Hematopoietic multipotent progenitor cell (in vitro differentiated cells): ENCODE measurements around the gene HSD17B8. TPM values are rescaled to one million over a fixed set of nuclear protein-coding genes. Genes with fewer than 3 reads are reported as not detected.

ENCODE experiments used
- DNase-seq, 3 donors: peaks; one replicate each; pipeline ENCODE4 v3.0.0-alpha.2; 2011 to 2015; ENCODE audit warnings: low read depth in 2 of 3, low spot score in 2 of 3
- small RNA-seq: library from RNA; depleted of rRNA; stranded (forward); fragments of <200 nt; gene quantifications from one replicate; pipeline ENCODE3, GENCODE V24; 2012
- total RNA-seq: library from RNA; depleted of rRNA; stranded (reverse); fragments of >200 nt; gene quantifications from one replicate; pipeline ENCODE4 v1.2.3, GENCODE V29; 2012

The HSD17B8 gene
- total RNA-seq, 1 donor, result 55.7 TPM

GRCh38 chr6:33235221-33235634 lies 30.8 kb downstream of the HSD17B8 start:
- DNase-seq, result no peak

DNA sequence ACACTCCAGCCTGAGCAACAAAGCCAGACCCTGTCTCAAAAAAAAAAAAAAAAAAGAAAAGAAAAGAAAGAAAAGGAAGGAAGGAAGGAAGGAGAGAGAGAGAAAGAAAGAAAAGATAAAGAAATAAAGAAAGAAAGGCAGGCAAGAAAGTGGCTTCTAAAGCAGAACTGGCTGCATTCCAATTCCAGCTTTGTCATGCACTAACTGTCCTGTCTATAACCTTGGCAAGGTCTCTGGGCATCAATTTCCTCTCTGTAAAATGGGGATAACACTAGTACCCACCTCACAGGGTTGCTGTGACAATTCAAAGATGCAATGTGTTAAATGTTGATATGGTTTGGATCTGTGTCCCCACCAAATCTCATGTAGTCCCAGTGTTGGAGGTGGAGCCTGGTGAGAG lies 31.9 kb downstream of the HSD17B8 start:
- DNase-seq, result no peak

- DNase-seq, result no peak
Measured at GRCh38 chr6:33236852-33237251, 32.4 kb downstream of the HSD17B8 start.

DNA sequence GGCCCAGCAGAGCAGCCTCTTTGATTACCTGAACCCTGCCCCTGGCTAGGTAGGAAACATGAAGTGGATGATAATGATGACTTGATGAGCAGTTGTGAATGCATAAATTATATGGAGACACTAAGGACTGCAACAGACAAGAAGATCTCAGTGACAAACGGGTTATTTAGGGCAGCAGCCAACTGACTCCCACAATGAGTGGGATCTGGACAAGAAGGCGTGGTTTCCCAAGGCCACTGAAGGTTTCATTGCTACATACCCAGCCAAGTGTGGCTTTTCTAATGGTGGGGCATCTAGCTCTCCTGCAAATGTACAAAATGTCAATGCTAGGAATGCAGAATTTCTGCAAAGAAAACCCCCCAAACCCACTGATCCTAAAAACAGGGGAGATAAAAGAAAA lies 33.3 kb downstream of the HSD17B8 start:
- DNase-seq, result no peak

DNA sequence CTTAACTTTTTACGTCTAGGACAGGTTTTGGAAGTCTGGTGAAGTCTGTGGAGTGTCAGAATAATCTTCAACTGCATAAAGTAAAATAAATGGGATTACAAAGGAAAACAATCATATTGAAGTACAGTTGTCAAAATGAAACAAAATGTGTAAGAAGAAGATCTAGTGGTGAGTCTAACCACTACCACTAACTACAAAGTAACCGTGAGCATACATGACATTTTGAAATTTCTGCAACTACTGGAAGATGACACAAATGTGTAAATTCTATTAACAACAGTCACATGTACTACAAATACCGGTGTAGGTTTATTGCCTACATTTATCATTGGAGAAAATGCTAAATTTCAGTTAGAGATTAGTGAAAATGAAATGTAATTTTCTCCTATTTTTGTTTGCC lies 37.5 kb downstream of the HSD17B8 start:
- no peak for DNase-seq

GRCh38 chr6:33243476-33243875 lies 39.0 kb downstream of the HSD17B8 start:
- no peak for DNase-seq

DNA sequence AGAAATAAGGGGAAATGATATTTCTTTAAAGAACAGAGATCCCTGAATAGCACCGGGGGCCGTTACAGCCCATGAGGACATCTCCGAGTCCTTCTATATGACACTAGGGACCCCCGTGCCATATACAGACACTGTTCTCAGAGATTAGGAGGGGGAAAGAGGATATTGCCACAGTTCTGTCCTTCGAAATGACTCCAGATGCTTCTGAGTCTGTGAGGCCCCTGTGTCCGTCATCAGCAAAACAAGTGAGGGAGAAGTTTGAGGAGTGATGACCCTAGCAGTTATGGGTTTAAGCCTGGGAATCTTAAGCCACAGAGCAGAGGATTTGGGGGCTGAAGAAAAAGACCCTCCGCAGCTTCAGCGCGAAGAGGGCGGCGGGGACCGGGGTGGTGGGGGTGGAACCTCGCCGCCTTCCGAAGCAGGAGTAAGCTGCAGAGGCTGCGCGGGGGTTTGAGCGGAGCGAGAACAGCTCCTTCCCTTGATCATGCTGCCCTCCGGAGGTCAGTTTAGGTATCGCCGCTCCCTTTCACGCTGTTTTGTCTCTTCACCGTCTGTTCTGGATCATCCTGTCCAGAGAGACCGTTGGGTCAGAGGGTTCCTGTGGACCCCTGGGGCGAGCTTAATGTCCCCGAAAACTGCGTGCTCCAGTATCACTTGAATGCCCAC lies 43.7 kb downstream of the HSD17B8 start:
- peak; percentile 79 to 91 (median 83) for DNase-seq

- DNase-seq, result peak in 1 of 3 donors; percentile 48
Measured at GRCh38 chr6:33248643-33248931, 44.1 kb downstream of the HSD17B8 start.

DNA sequence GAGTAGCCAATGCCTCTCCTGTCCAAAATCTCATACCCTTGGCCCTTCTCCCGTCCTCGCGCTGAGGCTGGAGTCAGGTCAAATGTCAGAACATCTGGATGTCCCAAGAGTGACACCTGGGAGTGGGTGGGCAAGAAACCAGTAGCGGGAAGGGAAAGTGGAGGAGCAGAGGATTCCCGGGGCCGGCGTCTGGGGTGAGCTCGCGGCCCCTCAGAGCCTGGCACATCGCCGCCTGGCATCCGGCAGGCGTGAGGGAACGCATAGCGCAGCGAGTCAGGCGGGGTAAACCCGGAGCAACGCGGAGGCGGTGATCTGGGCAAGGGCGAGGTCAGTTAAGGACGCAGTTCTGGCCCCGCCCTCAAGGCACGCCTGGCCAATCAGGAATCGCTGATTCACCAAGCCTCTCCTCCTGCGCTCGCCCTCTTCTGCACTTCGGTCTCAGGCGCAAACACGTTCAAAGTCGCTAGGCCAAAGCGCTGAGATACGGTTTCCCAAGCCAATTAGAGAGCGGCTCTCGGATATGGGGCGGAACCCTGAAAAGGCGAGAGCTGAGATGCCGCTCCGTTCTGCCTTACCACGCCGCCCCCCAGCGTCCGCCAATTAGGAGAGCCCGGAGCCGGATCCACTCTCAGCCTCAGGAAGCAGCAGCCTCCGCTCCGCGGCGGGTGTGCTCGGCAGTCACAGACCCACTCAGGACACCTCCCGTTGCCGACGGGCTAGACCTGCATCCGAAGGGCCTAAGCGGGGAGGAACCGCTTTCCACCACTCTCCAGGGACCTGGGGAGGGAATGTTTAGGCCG lies 44.7 kb downstream of the HSD17B8 start:
- DNase-seq, result peak; percentile 88 to 100 (median 99)

- no peak for DNase-seq
Measured at GRCh38 chr6:33249732-33250630, 45.5 kb downstream of the HSD17B8 start.

DNA sequence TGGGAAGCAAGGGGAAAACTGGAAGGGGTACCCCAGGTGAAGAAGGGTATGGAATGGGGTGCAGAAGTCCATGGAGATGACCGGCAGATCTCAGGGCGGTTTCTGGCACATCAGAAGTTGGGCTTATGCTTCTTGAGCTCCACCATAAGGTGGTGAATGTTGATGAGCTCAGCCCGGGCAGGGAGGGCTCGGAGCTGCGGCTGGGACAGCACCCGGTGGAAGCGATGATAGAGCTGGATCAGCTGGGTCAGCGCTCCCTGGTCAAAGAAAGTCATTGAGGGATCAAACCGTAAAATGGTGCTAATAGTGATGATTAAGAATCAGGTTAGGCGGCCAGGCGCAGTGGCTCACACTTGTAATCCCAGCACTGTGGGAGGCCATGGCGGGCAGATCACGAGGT lies 46.3 kb downstream of the HSD17B8 start:
- DNase-seq, result no peak

DNA sequence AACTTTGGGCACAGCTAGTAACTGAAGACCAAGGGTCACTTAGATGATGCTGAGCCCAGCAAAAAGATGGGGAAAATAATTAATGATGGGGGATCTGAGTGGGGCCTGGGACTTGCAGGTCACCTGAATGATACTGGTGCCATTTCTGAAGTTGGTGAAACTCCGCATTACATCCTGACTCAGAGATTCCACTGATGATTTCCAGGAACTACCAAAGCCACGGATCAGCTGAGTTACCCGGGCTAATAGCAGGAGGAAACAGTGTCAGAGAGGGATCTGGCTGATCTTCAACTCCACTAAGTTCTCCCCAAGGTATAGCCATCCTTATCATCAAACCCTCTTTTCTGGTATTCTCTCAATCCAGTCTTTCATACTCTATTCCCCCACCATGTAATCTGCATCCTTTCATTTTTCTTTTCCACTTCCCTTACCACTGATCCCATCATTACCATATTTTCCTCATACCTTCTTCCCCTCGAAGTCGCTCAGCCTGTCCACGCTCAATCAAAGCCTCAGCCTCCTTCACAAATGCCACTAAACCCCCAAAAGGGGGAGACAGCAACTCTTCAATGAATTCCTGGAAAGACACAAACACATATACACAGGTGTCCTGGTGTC lies 47.0 kb downstream of the HSD17B8 start:
- no peak for DNase-seq

- no peak for DNase-seq
Measured at GRCh38 chr6:33252759-33253158, 48.3 kb downstream of the HSD17B8 start.

GRCh38 chr6:33254591-33254990 lies 50.1 kb downstream of the HSD17B8 start:
- DNase-seq, result no peak

Small RNA genes within 50 kb of the gene (small RNA-seq; reads per million reads assigned to genes)
- gene MIR219A1, result 3.7 reads per million, percentile 83 among the genes with 10 or more reads in this experiment
- not detected for gene RNY4P10

Other genes with a start within 250 kb of the HSD17B8 start
- gene BRD2, start 236.1 kb upstream of the HSD17B8 start, total RNA-seq, result 191 TPM
- gene HLA-DOA, start 195.1 kb upstream of the HSD17B8 start, total RNA-seq, result 209 TPM
- 618 TPM for gene HLA-DPA1, start 131.0 kb upstream of the HSD17B8 start, total RNA-seq
- gene HLA-DPB1, start 128.7 kb upstream of the HSD17B8 start, total RNA-seq, result 396 TPM
- 0.27 TPM for gene COL11A2, start 12.2 kb upstream of the HSD17B8 start, total RNA-seq
- 23.4 TPM for gene RXRB, start 4.0 kb upstream of the HSD17B8 start, total RNA-seq
- 29.9 TPM for gene SLC39A7, start 3.8 kb upstream of the HSD17B8 start, total RNA-seq
- 40.4 TPM for gene RING1, start 3.8 kb downstream of the HSD17B8 start, total RNA-seq
- gene VPS52, start 67.2 kb downstream of the HSD17B8 start, total RNA-seq, result 62.5 TPM
- gene RPS18, start 67.4 kb downstream of the HSD17B8 start, total RNA-seq, result 10,287 TPM
- 14.3 TPM for gene B3GALT4, start 72.5 kb downstream of the HSD17B8 start, total RNA-seq
- 63.3 TPM for gene WDR46, start 84.6 kb downstream of the HSD17B8 start, total RNA-seq
- gene PFDN6, start 84.9 kb downstream of the HSD17B8 start, total RNA-seq, result 7.5 TPM
- gene RGL2, start 94.3 kb downstream of the HSD17B8 start, total RNA-seq, result 35.5 TPM
- gene TAPBP, start 109.4 kb downstream of the HSD17B8 start, total RNA-seq, result 323 TPM
- 27.7 TPM for gene ZBTB22, start 113.1 kb downstream of the HSD17B8 start, total RNA-seq
- gene DAXX, start 118.3 kb downstream of the HSD17B8 start, total RNA-seq, result 63.6 TPM
- gene KIFC1, start 187.2 kb downstream of the HSD17B8 start, total RNA-seq, result 4.8 TPM
- 22.9 TPM for gene PHF1, start 206.4 kb downstream of the HSD17B8 start, total RNA-seq
- 109 TPM for gene CUTA, start 213.5 kb downstream of the HSD17B8 start, total RNA-seq
- 22.4 TPM for gene SYNGAP1, start 215.4 kb downstream of the HSD17B8 start, total RNA-seq
- 6.2 TPM for gene ZBTB9, start 249.9 kb downstream of the HSD17B8 start, total RNA-seq